Measurements from ENCODE around the gene SOHLH1. TPM values are rescaled to one million over a fixed set of nuclear protein-coding genes. Genes with fewer than 3 reads are reported as not detected.

Gene SOHLH1
- total RNA-seq, 1 donor from 2014 or later, result not detected

DNA sequence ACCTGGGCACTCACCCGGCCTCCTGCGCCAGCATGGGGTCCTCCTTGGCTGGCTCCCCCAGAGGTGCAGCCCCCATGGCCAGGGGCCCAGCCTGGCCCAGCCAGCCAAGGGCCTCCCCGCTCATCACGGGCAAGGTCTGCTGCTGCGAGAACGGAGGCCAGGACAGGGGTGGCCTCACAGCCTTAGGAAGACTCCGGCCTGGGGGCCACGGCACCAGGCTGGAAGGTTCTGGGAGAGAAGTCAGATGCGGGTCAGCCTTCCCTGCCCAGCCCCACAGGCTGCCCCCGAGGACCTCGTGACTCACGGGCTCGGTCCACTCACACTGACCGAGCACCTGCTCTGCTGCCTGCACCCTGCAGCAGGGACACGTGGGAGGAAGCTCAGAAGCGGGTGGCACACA is 4.2 kb downstream of the SOHLH1 start:
- no peaks in the 10 kb centered on the region for H3K4me1 Mint-ChIP-seq
- no peaks in the 10 kb centered on the region for H3K9me3 Mint-ChIP-seq
- H3K27ac Mint-ChIP-seq, result no peak overlapping the region
- TF ChIP-seq, protein P1, sequence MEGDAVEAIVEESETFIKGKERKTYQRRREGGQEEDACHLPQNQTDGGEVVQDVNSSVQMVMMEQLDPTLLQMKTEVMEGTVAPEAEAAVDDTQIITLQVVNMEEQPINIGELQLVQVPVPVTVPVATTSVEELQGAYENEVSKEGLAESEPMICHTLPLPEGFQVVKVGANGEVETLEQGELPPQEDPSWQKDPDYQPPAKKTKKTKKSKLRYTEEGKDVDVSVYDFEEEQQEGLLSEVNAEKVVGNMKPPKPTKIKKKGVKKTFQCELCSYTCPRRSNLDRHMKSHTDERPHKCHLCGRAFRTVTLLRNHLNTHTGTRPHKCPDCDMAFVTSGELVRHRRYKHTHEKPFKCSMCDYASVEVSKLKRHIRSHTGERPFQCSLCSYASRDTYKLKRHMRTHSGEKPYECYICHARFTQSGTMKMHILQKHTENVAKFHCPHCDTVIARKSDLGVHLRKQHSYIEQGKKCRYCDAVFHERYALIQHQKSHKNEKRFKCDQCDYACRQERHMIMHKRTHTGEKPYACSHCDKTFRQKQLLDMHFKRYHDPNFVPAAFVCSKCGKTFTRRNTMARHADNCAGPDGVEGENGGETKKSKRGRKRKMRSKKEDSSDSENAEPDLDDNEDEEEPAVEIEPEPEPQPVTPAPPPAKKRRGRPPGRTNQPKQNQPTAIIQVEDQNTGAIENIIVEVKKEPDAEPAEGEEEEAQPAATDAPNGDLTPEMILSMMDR (IDR thresholded peaks at IDR 0.05; ENCODE audit: unreplicated experiment), result no peak
- peaks cover 27% of the 10 kb centered on the region for H3K27me3 Mint-ChIP-seq (ENCODE audit: low read depth)
- no peaks in the 10 kb centered on the region for H3K36me3 Mint-ChIP-seq
- no peak for DNase-seq (ENCODE audit: low spot score in 2 of 2, unreplicated experiment in 2 of 2)
- no peak overlapping the region for H3K4me3 Mint-ChIP-seq

DNA sequence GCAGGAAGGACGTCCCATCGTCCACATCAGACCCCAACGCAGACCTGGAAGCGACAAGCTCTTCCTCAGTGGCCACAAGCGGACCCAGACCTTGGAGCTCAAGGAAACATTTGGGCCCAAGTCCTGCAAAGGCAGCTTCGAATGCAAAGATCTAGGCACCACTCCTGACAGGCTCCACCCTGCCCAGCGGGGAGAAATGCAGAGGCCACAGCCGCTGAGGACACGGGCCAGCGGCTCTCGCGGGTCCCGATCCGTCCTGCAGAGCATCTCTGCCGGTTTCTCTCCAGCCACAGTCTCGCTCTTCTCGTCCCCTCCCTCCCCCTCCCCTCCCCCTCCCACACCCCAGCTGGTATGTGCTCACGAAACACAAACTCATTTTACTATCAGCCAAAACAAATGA is 4.9 kb downstream of the SOHLH1 start:
- Mint-ChIP-seq H3K4me1 (no peaks in the 10 kb centered on the region), H3K36me3 (no peaks in the 10 kb centered on the region), H3K27ac (no peak overlapping the region), H3K4me3 (no peak overlapping the region), H3K9me3 (no peaks in the 10 kb centered on the region), H3K27me3 (ENCODE audit: low read depth) (peaks cover 26% of the 10 kb centered on the region)
- TF ChIP-seq, protein P1 (IDR thresholded peaks at IDR 0.05; ENCODE audit: unreplicated experiment), result no peak
- DNase-seq (ENCODE audit: low spot score in 2 of 2, unreplicated experiment in 2 of 2), result no peak

DNA sequence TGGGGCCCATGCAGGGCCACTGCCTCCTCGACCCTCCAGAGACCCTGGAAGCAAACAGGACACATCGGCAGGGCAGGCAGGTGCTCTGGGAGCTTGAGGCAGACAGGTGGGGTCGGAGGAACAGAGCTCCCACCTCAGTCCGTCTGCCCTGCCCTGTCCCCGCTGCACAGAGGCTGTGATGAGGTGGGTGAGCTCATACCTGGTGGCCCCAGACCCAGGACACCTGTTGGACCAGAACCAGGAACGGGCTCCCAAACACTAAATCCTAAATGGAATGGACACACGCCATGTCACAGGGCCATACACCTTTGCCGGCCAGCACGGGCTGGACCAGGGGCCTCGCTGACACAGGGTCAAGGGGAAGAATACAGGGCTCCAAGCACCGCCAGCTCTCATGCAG is 5.5 kb downstream of the SOHLH1 start:
- DNase-seq (ENCODE audit: low spot score in 2 of 2, unreplicated experiment in 2 of 2), result no peak
- H3K4me3 Mint-ChIP-seq, result no peak overlapping the region
- peaks cover 31% of the 10 kb centered on the region for H3K27me3 Mint-ChIP-seq (ENCODE audit: low read depth)
- TF ChIP-seq, protein P1 (IDR thresholded peaks at IDR 0.05; ENCODE audit: unreplicated experiment), result no peak
- no peaks in the 10 kb centered on the region for H3K36me3 Mint-ChIP-seq
- no peaks in the 10 kb centered on the region for H3K9me3 Mint-ChIP-seq
- no peak overlapping the region for H3K27ac Mint-ChIP-seq
- H3K4me1 Mint-ChIP-seq, result no peaks in the 10 kb centered on the region

DNA sequence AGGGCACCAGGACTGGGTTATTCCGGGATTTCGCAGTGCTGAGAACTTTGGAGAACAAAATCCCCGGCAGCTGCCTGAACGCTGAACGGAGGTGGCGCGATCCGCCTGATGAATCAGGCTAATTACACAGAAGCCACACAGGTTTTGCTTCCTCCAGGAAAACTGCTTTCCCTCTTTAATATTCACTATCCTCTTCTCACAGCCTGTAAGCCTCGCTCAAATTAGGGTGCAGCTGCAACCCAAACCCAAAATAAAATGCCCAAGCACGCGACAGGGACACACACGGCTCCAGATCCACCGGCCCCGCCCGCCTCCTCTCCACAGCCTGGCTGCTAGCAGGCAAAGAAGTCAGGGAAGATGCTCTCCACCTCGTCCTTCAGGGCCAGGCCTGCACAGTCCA is 6.0 kb downstream of the SOHLH1 start:
- H3K9me3 Mint-ChIP-seq, result no peaks in the 10 kb centered on the region
- H3K27me3 Mint-ChIP-seq (ENCODE audit: low read depth), result peaks cover 32% of the 10 kb centered on the region
- TF ChIP-seq, protein P1 (IDR thresholded peaks at IDR 0.05; ENCODE audit: unreplicated experiment), result no peak
- H3K36me3 Mint-ChIP-seq, result no peaks in the 10 kb centered on the region
- H3K27ac Mint-ChIP-seq, result no peak overlapping the region
- no peak for DNase-seq (ENCODE audit: low spot score in 2 of 2, unreplicated experiment in 2 of 2)
- no peaks in the 10 kb centered on the region for H3K4me1 Mint-ChIP-seq
- H3K4me3 Mint-ChIP-seq, result no peak overlapping the region

DNA sequence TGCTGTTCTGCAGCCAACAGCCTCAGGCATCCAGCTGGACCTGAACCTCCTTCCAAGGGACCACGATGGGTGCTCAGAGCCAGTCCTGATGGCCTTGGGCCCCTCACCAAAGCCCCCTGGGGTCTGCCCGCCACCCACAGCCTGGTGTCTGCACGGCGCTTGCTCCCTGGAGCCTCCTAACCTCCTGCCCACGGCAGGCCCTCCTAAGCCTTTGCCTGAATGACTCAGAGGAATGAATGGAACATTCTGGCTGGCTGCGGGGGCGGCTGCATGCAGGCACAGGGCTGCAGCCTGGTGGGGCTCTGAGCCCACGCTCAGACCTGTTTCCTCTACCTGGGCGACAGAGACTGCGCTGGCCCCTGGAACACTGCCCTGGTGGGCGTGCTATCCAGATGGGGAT is 6.9 kb downstream of the SOHLH1 start:
- H3K36me3 Mint-ChIP-seq, result no peaks in the 10 kb centered on the region
- no peaks in the 10 kb centered on the region for H3K4me1 Mint-ChIP-seq
- no peaks in the 10 kb centered on the region for H3K9me3 Mint-ChIP-seq
- DNase-seq (ENCODE audit: low spot score in 2 of 2, unreplicated experiment in 2 of 2), result no peak
- no peak overlapping the region for H3K4me3 Mint-ChIP-seq
- TF ChIP-seq, protein P1 (IDR thresholded peaks at IDR 0.05; ENCODE audit: unreplicated experiment), result no peak
- H3K27ac Mint-ChIP-seq, result no peak overlapping the region
- peaks cover 27% of the 10 kb centered on the region for H3K27me3 Mint-ChIP-seq (ENCODE audit: low read depth)
